Thyroid gland (tissue), 4 donors: Measurements from ENCODE around the gene AKIRIN1. TPM values are rescaled to one million over a fixed set of nuclear protein-coding genes. Genes with fewer than 3 reads are reported as not detected.

Experiments
- DNase-seq, 2 donors: peaks; one replicate each; pipeline ENCODE4 v3.0.0-alpha.2; 2019
- H3K27ac ChIP-seq, 3 donors: fragments of 200-600 bp; sonication (generic); 1 replicate in 2 of 3; 2 replicates in 1 of 3; pipeline ENCODE4 v1.5.1; 2016 to 2019; ENCODE audit warnings: mild to moderate bottlenecking in 1 of 3, moderate library complexity in 1 of 3
- H3K27me3 ChIP-seq: fragments of 200-600 bp; sonication (generic); one replicate; pipeline ENCODE4 v1.5.1; 2019
- H3K36me3 ChIP-seq, 2 donors: fragments of 200-600 bp; sonication (generic); one replicate each; pipeline ENCODE4 v1.5.1; 2016 to 2019
- H3K4me1 ChIP-seq, 2 donors: fragments of 200-600 bp; sonication (generic); one replicate each; pipeline ENCODE4 v1.5.1; 2017 to 2019
- H3K4me3 ChIP-seq, 3 donors: fragments of 200-600 bp; sonication (generic); replicated peaks in 1 of 3; 1 replicate in 2 of 3; 2 replicates in 1 of 3; pipeline ENCODE4 v1.5.1; 2016; ENCODE audit warnings: mild to moderate bottlenecking in 1 of 3
- H3K9me3 ChIP-seq: fragments of 200-600 bp; sonication (generic); one replicate; pipeline ENCODE4 v1.5.1; 2017
- POLR2A ChIP-seq, 2 donors: fragments of 450-650 bp; IDR thresholded peaks; one replicate each; pipeline ENCODE4 v1.6.1; 2017; ENCODE audit warnings: antibody characterized with exemption in 2 of 2, mild to moderate bottlenecking in 2 of 2, moderate library complexity in 1 of 2
- WGBS, 2 donors: methylation state at CpG; one replicate each; pipeline ENCODE4 v1.1.5; 2017; 5-methylcytosine and 5-hydroxymethylcytosine counted together
- intact Hi-C: fragments of 100-400 bp; cut with DNase I; formaldehyde crosslinking; loops from one replicate; pipeline ENCODE4 v1.15.1; 2023
- total RNA-seq, 4 donors: library from RNA; depleted of rRNA; stranded (reverse); fragments of >200 nt; gene quantifications; one replicate each; pipeline ENCODE4 v1.2.3, GENCODE V29; 2016
- TF ChIP-seq, protein P1 (sequence below), 6 experiments: fragments of 200-600 bp in 3 of 6; fragments of 450-650 bp in 3 of 6; sonication (generic) in 3 of 6; IDR thresholded peaks; one replicate each; pipeline ENCODE4 v1.5.1; 2016 to 2019; ENCODE audit warnings: antibody characterized with exemption in 6 of 6, mild to moderate bottlenecking in 2 of 6, inconsistent platforms in 1 of 6, moderate library complexity in 1 of 6

Gene AKIRIN1
- total RNA-seq, 4 donors from 2014 or later, result 46.8 to 64.6 (median 56.7) TPM

GRCh38 chr1:39023140-39023539 lies 32.1 kb downstream of the AKIRIN1 start:
- Histone ChIP-seq H3K9me3 (no peaks in the 10 kb centered on the region), H3K27me3 (no peaks in the 10 kb centered on the region), H3K4me1 (peaks cover 5 to 12% of the 10 kb centered on the region in 2 donors), H3K36me3 (no peaks in the 10 kb centered on the region), H3K27ac (no peak overlapping the region), H3K4me3 (no peak overlapping the region)
- TF ChIP-seq POLR2A (IDR thresholded peaks at IDR 0.05), result no peak
- TF ChIP-seq, protein P1, sequence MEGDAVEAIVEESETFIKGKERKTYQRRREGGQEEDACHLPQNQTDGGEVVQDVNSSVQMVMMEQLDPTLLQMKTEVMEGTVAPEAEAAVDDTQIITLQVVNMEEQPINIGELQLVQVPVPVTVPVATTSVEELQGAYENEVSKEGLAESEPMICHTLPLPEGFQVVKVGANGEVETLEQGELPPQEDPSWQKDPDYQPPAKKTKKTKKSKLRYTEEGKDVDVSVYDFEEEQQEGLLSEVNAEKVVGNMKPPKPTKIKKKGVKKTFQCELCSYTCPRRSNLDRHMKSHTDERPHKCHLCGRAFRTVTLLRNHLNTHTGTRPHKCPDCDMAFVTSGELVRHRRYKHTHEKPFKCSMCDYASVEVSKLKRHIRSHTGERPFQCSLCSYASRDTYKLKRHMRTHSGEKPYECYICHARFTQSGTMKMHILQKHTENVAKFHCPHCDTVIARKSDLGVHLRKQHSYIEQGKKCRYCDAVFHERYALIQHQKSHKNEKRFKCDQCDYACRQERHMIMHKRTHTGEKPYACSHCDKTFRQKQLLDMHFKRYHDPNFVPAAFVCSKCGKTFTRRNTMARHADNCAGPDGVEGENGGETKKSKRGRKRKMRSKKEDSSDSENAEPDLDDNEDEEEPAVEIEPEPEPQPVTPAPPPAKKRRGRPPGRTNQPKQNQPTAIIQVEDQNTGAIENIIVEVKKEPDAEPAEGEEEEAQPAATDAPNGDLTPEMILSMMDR (IDR thresholded peaks at IDR 0.05), result no peak
- DNase-seq, result no peak
- intact Hi-C loops, result no loop called here
- WGBS, 2 donors, result 63 to 84% methylated on average over 1 of the region's 1 CpG

- Histone ChIP-seq H3K4me1 (peaks cover 5 to 12% of the 10 kb centered on the region in 2 donors), H3K36me3 (peaks cover 22 to 26% of the 10 kb centered on the region in 2 donors), H3K27ac (peak within 1 kb of the TSS; percentile 91 to 96 (median 96)), H3K4me3 (peak within 1 kb of the TSS; percentile 76 to 92 (median 79)), H3K27me3 (no peaks in the 10 kb centered on the region), H3K9me3 (no peaks in the 10 kb centered on the region)
- intact Hi-C loops, result loop anchor here (5.0 kb wide), 1 partner anchor 154 kb away; the partner anchor contains the start of gene MYCBP
- TF ChIP-seq POLR2A (IDR thresholded peaks at IDR 0.05), result peak; percentile 9 to 84
- TF ChIP-seq, protein P1 (IDR thresholded peaks at IDR 0.05), result no peak
- DNase-seq, result peak; percentile 93 to 94
- 0 to 1% methylated on average over 26 to 47 of the region's 47 CpGs for WGBS, 2 donors
Measured at GRCh38 chr1:39026051-39026865, 35.2 kb downstream of the AKIRIN1 start, which contains the start of gene NDUFS5. Gene NDUFS5 (plus strand): TSS chr1:39026350. CDS start chr1:39028725, 2,375 bp downstream.

DNA sequence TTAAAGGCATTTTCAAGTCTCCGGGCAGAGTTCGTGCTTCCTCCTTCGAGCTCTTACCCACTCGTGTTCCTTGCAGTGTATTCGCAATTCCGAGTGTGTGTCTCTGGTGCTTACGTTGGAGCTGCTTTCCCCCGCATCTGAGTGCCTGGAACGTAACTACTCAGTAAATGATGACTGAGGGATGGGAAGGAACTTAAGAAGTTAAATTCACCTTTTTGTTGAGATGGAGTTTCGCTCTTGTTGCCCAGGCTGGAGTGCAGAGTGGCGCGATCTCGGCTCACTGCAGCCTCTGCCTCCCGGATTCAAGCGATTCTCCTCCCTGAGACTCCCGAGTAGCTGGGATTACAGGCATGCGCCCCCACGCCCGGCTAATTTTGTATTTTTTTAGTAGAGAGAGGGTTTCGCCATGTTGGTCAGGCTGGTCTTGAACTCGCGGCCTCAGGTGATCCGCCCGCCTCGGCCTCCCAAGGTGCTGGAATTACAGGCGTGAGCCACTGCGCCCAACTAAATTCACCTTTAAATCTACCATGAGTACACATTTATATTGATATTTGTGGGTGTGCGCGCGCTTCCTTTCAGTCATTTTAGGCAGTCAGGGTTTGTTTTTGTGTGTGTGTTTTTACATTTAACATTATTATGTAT lies 35.9 kb downstream of the AKIRIN1 start:
- WGBS, 2 donors, result 25 to 28% methylated on average over 30 of the region's 30 CpGs
- TF ChIP-seq, protein P1 (IDR thresholded peaks at IDR 0.05), result no peak
- TF ChIP-seq POLR2A (IDR thresholded peaks at IDR 0.05), result no peak
- Histone ChIP-seq H3K36me3 (peaks cover 28 to 33% of the 10 kb centered on the region in 2 donors), H3K4me1 (peaks cover 5 to 12% of the 10 kb centered on the region in 2 donors), H3K27ac (peak overlapping the region; percentile 91 to 96 (median 96)), H3K27me3 (no peaks in the 10 kb centered on the region), H3K9me3 (no peaks in the 10 kb centered on the region), H3K4me3 (peak overlapping the region; percentile 76 to 92 (median 79))
- DNase-seq, result no peak
- intact Hi-C loops, result loop anchor here (5.0 kb wide), 1 partner anchor 155 kb away; the partner anchor contains the start of gene MYCBP

GRCh38 chr1:39034114-39034654 lies 43.1 kb downstream of the AKIRIN1 start:
- Histone ChIP-seq H3K27me3 (no peaks in the 10 kb centered on the region), H3K9me3 (no peaks in the 10 kb centered on the region), H3K27ac (no peak overlapping the region), H3K4me3 (no peak overlapping the region), H3K4me1 (no peaks in the 10 kb centered on the region), H3K36me3 (peaks cover 57 to 64% of the 10 kb centered on the region in 2 donors)
- intact Hi-C loops, result no loop called here
- no peak for TF ChIP-seq POLR2A (IDR thresholded peaks at IDR 0.05)
- TF ChIP-seq, protein P1 (IDR thresholded peaks at IDR 0.05), result no peak
- no peak for DNase-seq
- WGBS, 2 donors, result 75 to 83% methylated on average over 6 of the region's 6 CpGs
